Measurements from ENCODE around the gene TRIM2. TPM values are rescaled to one million over a fixed set of nuclear protein-coding genes. Genes with fewer than 3 reads are reported as not detected.

Gene TRIM2
- total RNA-seq, 4 donors from 2014 or later: 14.8 to 45.4 (median 26.5) TPM

DNA sequence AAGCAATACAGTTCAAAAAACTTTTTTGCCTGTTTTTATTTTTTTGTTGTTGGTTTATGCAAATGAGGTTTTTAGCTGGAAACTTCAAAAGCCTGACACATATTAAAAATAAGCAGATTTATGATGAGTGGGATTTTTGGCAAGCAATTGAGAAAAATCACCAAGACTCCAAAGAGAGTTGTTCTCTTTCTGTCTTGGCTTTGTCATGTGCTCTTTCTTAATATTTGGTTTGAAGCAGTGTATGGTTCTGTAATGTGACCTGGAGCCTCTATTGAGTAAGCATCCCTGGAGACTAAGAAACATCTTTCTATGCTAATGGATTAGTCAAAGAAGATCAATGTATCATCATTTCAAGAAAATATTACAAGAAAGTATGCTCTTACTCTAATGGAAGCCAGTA lies 11.7 kb downstream of the TRIM2 start:
- TF ChIP-seq, protein P1, sequence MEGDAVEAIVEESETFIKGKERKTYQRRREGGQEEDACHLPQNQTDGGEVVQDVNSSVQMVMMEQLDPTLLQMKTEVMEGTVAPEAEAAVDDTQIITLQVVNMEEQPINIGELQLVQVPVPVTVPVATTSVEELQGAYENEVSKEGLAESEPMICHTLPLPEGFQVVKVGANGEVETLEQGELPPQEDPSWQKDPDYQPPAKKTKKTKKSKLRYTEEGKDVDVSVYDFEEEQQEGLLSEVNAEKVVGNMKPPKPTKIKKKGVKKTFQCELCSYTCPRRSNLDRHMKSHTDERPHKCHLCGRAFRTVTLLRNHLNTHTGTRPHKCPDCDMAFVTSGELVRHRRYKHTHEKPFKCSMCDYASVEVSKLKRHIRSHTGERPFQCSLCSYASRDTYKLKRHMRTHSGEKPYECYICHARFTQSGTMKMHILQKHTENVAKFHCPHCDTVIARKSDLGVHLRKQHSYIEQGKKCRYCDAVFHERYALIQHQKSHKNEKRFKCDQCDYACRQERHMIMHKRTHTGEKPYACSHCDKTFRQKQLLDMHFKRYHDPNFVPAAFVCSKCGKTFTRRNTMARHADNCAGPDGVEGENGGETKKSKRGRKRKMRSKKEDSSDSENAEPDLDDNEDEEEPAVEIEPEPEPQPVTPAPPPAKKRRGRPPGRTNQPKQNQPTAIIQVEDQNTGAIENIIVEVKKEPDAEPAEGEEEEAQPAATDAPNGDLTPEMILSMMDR (IDR thresholded peaks at IDR 0.05): no peak
- DNase-seq (ENCODE audit: low spot score) (no peak), ATAC-seq (ENCODE audit: low FRiP score) (no peak)

DNA sequence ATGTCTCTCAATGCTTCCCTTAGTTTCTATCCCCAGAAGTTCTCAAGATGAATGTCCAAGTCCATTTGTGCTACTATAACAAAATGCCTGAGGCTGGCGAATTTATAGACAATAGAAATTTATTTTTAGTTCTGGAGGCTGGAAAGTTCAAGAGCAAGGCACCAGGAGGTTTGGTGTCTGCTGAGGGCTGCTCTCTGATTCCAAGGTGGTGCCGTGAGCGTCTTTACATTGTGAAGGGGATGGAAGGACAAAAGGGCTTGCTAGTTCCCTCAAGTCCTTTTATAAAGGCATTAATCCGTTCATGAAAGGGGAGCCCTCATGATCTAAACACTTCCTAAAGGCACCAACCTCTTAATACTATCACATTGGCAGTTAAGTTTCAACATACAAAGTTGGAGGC lies 12.3 kb downstream of the TRIM2 start:
- ATAC-seq (ENCODE audit: low FRiP score) (no peak), DNase-seq (ENCODE audit: low spot score) (no peak)
- TF ChIP-seq, protein P1 (IDR thresholded peaks at IDR 0.05): no peak

DNA sequence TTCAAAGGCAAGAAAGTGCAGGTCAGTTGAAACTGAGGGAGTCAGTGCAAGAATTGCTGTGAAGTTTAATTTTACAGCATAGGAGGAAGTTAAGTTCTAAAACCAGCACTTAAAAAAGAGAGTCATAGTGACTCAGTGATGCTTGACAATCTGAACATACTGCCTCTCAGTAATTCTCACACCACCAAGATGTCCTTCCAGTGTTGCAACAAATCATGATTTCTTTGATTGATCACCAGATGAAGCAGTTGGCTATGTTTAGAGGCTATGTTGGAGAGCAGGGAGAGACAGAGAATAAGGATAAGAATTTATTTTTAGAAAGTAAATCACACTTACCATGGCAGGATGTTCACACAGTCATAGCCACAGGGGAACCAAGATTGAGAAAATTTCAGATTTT lies 13.2 kb downstream of the TRIM2 start:
- TF ChIP-seq, protein P1 (IDR thresholded peaks at IDR 0.05): no peak
- DNase-seq (ENCODE audit: low spot score) (no peak), ATAC-seq (ENCODE audit: low FRiP score) (no peak)

DNA sequence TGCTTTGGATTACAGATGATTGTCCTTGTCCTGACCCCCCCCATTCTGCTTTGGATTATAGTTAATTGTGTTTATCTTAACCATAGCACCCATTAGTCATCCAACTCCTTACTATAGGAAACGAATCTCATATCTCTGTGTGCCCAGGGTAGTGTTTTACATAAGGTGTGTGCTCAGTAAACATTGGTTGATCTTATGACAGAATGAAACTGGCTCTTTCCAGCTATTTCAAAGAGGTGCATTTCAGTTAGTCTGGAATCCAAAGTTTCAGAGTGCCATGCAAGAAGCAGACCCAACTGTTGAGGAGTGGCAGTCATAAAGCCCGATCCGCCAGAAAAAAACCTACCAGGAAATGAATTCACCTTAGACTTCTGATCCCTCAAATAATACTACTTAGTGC lies 14.7 kb downstream of the TRIM2 start:
- TF ChIP-seq, protein P1 (IDR thresholded peaks at IDR 0.05): no peak

DNA sequence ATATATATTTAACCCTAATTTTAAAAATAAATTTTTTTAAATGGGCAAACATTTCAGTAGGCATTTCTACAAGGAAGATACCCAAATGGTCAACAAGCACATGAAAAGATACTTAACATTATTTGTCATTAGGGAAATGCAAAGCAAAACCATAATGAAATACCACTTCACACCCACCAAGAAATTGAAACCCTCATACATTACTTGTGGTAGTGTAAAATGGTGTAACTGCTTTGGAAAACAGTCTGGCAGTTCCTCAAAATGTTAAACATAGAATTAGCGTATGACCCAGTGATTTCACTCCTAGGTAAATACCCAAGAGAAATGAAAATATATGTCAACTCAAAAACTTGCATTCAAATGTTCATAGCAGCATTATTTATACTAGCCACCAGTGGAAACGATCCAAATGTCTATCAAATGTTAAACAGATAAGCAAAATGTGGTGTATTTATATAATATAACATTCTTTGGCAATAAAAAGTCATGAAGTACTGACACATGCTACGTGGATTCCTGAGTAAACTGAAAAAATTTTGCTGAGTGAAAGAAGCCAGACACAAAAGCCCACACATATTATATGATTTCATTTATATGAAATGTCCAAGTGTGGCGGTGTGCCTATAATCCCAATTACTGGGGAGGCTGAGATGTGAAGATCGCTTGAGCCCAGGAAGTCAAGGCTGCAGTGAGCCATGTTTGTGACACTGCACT lies 16.6 kb downstream of the TRIM2 start:
- ATAC-seq (ENCODE audit: low FRiP score) (no peak), DNase-seq (ENCODE audit: low spot score) (no peak)
- TF ChIP-seq, protein P1 (IDR thresholded peaks at IDR 0.05): no peak

More for the DNA sequence above, 14.7 kb downstream of the TRIM2 start:
- DNase-seq (ENCODE audit: low spot score) (no peak), ATAC-seq (ENCODE audit: low FRiP score) (no peak)

DNA sequence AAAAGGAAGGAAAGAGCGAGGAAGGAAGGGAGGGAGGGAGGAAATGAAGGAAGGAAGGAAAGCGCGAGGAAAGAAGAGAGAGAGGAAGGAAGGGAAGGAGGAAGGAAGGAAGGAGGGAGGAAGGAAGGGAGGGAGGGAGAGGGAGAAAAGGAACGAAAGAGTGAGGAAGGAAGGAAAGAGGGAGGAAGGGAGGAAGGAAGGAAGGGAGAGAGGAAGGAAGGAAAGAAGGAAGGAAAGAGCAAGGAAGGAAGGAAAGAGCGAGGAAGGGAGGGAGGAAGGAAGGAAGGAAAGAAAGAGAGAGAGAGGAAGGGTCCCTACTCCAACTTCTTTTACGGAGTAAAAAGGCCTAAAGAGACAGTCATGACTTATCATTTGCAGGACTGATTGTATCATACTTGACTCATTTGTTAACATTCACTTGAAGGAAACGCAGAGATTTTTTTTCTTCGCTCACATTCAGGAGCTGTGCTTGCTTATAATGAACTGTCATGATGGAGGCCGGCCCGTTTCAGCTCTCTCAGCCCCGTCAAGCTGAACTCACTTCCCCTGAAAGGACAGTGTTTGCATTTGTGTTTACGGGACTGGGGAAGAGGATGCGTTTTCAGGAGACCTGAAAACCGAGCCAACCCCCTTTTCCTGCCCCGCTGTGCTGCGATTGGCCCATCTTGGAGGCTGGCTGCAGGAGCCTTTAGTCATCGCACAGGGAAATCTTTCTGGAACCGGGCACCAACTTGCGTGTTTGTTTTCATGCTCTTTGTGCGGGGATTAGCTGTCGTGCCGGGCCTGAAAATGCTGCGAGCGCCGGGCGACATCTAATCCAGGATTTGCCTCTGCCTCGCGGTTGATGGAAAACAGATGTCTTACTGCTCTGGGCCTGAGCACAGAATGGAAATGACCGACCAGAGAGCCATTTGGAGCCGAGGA lies 17.8 kb downstream of the TRIM2 start:
- peak; percentile 37 for DNase-seq (ENCODE audit: low spot score)
- TF ChIP-seq, protein P1 (IDR thresholded peaks at IDR 0.05): no peak
- ATAC-seq (ENCODE audit: low FRiP score): peak; percentile 86
